ENCODE results near the gene VAMP4. TPM values are rescaled to one million over a fixed set of nuclear protein-coding genes. Genes with fewer than 3 reads are reported as not detected.

Gene VAMP4
- polyA plus RNA-seq, 1 of the 3 experiments (the other 2 are of a cell fraction): 2.5 TPM

DNA sequence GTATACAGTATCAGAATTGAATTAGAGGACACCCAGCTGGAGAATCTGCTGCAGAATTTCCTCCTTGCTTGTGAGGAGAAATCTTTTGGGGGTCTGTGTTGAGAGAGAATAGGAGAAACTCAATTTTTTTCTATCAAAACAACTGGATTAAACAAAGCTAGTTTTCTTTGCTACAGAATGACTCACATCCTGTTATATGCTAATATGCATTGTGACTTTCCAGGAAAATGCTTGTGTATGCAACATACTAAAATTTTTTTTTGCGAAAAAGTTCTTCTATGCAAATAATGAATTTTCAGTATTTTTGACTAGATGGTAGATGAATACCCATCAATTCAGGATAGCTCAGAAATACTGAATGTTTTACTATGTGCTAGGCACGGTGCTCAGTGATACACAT is 2.2 kb downstream of the VAMP4 start:
- H3K9ac ChIP-seq: no peak overlapping the region
- no peak for DNase-seq
- peak; percentile 45; the same call in 1 of the 2 replicates for TF ChIP-seq JUND (IDR thresholded peaks at IDR 0.05)
- peak; percentile 30; the same call in 1 of the 2 replicates for TF ChIP-seq FOSL2 (IDR thresholded peaks at IDR 0.05; ENCODE audit: borderline replicate concordance, low read depth)
- TF ChIP-seq TCF12 (IDR thresholded peaks at IDR 0.05): 0 out of 2 replicates have a peak, but pooled peaks have one; percentile 7
- TF ChIP-seq MXI1 (IDR thresholded peaks at IDR 0.05; ENCODE audit: low read depth, low read length): no peak
- TF ChIP-seq, protein P1, sequence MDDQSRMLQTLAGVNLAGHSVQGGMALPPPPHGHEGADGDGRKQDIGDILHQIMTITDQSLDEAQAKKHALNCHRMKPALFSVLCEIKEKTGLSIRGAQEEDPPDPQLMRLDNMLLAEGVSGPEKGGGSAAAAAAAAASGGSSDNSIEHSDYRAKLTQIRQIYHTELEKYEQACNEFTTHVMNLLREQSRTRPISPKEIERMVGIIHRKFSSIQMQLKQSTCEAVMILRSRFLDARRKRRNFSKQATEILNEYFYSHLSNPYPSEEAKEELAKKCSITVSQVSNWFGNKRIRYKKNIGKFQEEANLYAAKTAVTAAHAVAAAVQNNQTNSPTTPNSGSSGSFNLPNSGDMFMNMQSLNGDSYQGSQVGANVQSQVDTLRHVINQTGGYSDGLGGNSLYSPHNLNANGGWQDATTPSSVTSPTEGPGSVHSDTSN (IDR thresholded peaks at IDR 0.05): no peak

DNA sequence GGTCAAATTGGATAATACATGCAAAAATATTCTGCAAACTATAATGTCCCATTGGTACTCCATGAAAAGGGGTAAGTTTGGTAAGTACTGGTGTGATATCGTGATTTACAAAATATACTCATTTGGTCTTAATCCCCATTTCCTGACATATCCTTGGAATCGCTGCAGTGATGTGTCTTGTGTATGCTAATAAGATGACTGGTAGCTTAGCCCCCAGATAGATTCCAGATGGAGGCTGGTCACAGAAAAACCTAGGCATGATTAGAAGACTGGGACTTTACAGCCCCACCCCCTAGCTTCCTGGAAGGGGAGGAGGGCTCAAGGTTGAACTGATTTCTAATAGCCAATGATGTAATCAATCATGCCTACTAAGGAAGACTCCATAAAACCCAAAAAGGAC is 3.0 kb downstream of the VAMP4 start:
- Histone ChIP-seq H2AFZ (ENCODE audit: low read depth) (no peak overlapping the region), H3F3A (replicated peaks; ENCODE audit: insufficient read depth) (peaks cover 10% of the 10 kb centered on the region), H3K79me2 (ENCODE audit: insufficient read depth) (peaks cover 31% of the 10 kb centered on the region), H3K4me3 (ENCODE audit: low read depth in 2 of 2, low read length in 1 of 2) (no peak overlapping the region), H4K20me1 (ENCODE audit: insufficient read depth) (no peaks in the 10 kb centered on the region), H3K9me3 (no peaks in the 10 kb centered on the region), H3K27me3 (ENCODE audit: insufficient read depth) (no peaks in the 10 kb centered on the region), H3K9me2 (no peaks in the 10 kb centered on the region), H3K27ac (ENCODE audit: low read depth in 2 of 2, low read length in 1 of 2) (no peak overlapping the region), H3K4me2 (no peak overlapping the region), H3K36me3 (replicated peaks in 1 of 2; ENCODE audit: control insufficient read depth in 1 of 2, insufficient read depth in 2 of 2, low read length in 1 of 2) (peaks cover 25 to 26% of the 10 kb centered on the region in 2 experiments), H3K9ac (no peak overlapping the region), H3K4me1 (ENCODE audit: control insufficient read depth in 1 of 2, insufficient read depth in 2 of 2, low read depth in 1 of 2, low read length in 1 of 2) (peaks cover 19 to 22% of the 10 kb centered on the region in 2 experiments)
- POLR2A ChIA-PET: no interaction called here
- no peak for DNase-seq
- 84% methylated on average over 2 of the region's 2 CpGs for WGBS (ENCODE audit: low lambda C conversion rate)
- CTCF ChIA-PET: interaction anchor here (5.1 kb wide), 1 partner anchor 94 kb away, joined by 20 read pairs; no protein-coding TSS in a partner anchor
- TF ChIP-seq NRF1 (IDR thresholded peaks at IDR 0.05; ENCODE audit: low read depth, low read length) (no peak), TEAD4 (IDR thresholded peaks at IDR 0.05; ENCODE audit: borderline replicate concordance, insufficient read depth) (no peak), GABPA (IDR thresholded peaks at IDR 0.05; ENCODE audit: low read depth) (no peak), ELF1 (IDR thresholded peaks at IDR 0.05) (no peak), GATA2 (CRISPR knock-in tag; IDR thresholded peaks at IDR 0.05) (no peak), MXI1 (IDR thresholded peaks at IDR 0.05; ENCODE audit: low read depth, low read length) (no peak), TAF1 (IDR thresholded peaks at IDR 0.05; ENCODE audit: borderline replicate concordance, low read depth, low read length) (no peak), POLR2AphosphoS5 (IDR thresholded peaks at IDR 0.05; ENCODE audit: low read depth, low read length) (no peak), SIN3A (IDR thresholded peaks at IDR 0.05; ENCODE audit: borderline replicate concordance, low read depth, low read length) (no peak)
- TF ChIP-seq, protein P2, sequence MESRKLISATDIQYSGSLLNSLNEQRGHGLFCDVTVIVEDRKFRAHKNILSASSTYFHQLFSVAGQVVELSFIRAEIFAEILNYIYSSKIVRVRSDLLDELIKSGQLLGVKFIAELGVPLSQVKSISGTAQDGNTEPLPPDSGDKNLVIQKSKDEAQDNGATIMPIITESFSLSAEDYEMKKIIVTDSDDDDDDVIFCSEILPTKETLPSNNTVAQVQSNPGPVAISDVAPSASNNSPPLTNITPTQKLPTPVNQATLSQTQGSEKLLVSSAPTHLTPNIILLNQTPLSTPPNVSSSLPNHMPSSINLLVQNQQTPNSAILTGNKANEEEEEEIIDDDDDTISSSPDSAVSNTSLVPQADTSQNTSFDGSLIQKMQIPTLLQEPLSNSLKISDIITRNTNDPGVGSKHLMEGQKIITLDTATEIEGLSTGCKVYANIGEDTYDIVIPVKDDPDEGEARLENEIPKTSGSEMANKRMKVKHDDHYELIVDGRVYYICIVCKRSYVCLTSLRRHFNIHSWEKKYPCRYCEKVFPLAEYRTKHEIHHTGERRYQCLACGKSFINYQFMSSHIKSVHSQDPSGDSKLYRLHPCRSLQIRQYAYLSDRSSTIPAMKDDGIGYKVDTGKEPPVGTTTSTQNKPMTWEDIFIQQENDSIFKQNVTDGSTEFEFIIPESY (IDR thresholded peaks at IDR 0.05; ENCODE audit: borderline replicate concordance, low read depth): no peak
- TF ChIP-seq, protein P3, sequence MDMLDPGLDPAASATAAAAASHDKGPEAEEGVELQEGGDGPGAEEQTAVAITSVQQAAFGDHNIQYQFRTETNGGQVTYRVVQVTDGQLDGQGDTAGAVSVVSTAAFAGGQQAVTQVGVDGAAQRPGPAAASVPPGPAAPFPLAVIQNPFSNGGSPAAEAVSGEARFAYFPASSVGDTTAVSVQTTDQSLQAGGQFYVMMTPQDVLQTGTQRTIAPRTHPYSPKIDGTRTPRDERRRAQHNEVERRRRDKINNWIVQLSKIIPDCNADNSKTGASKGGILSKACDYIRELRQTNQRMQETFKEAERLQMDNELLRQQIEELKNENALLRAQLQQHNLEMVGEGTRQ (IDR thresholded peaks at IDR 0.05; ENCODE audit: borderline replicate concordance, low read depth, low read length): no peak

More for the DNA sequence above, 2.2 kb downstream of the VAMP4 start:
- peaks cover 10% of the 10 kb centered on the region for H3F3A ChIP-seq (replicated peaks; ENCODE audit: insufficient read depth)
- no peaks in the 10 kb centered on the region for H3K27me3 ChIP-seq (ENCODE audit: insufficient read depth)
- peak overlapping the region; percentile 86 for H3K4me2 ChIP-seq
- no peak overlapping the region for H3K4me3 ChIP-seq (ENCODE audit: low read depth in 2 of 2, low read length in 1 of 2)
- no peaks in the 10 kb centered on the region for H3K9me2 ChIP-seq
- CTCF ChIA-PET: interaction anchor here (1.0 to 5.1 kb wide), 4 partner anchors 10 to 254 kb away, joined by 4 to 20 read pairs (median 10); partner anchors contain the start of gene PRRC2C
- no peak overlapping the region for H2AFZ ChIP-seq (ENCODE audit: low read depth)
- no peaks in the 10 kb centered on the region for H3K9me3 ChIP-seq
- no peaks in the 10 kb centered on the region for H4K20me1 ChIP-seq (ENCODE audit: insufficient read depth)
- 77% methylated on average over 2 of the region's 2 CpGs for WGBS (ENCODE audit: low lambda C conversion rate)
- peaks cover 19 to 22% of the 10 kb centered on the region in 2 experiments for H3K4me1 ChIP-seq (ENCODE audit: control insufficient read depth in 1 of 2, insufficient read depth in 2 of 2, low read depth in 1 of 2, low read length in 1 of 2)
- H3K79me2 ChIP-seq (ENCODE audit: insufficient read depth): peaks cover 26% of the 10 kb centered on the region
- H3K36me3 ChIP-seq (replicated peaks in 1 of 2; ENCODE audit: control insufficient read depth in 1 of 2, insufficient read depth in 2 of 2, low read length in 1 of 2): peaks cover 25 to 26% of the 10 kb centered on the region in 2 experiments
- POLR2A ChIA-PET: no interaction called here
- H3K27ac ChIP-seq (ENCODE audit: low read depth in 2 of 2, low read length in 1 of 2): peak overlapping the region; percentile 30 to 50
